Stimulated activated CD8-positive, alpha-beta memory T cell treated with anti-CD3 and anti-CD28 coated beads, Interleukin-7, amount 100 ng/mL, for 48 hours (primary cell): Measurements from ENCODE around the gene TSPAN14.
"Not testable (repeated sequence)": the region's sequence is repeated elsewhere in the genome, so short reads cannot be mapped to it uniquely, and the experiment has no call there.

Experiments
- DNase-seq, 2 donors: peaks; one replicate each; pipeline ENCODE4 v3.0.0-alpha.2; 2020; ENCODE audit warnings: low read depth in 1 of 2; ENCODE audit errors: extremely low read depth in 1 of 2

The TSPAN14 gene

DNA sequence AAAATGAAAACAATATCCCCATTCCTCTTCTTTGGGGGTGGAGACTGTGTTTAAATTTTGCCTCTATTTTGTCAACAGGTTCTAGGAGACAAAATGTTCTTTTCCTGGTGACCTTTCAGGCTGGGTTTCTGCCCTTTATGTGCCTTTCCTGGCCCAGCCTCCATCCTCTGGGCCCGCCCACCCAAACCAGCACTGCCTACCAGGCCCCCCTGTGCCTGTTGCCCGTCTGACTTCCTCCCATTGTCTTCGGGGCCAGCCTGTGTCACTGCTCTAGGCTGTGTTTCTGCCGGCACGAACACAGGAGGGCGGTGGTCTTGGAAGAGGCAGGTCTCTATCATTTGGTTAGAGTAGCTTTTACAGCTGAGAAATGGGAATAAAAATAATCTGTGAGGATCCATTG is 13.9 kb downstream of the TSPAN14 start:
- DNase-seq = peak in 1 of 2 donors; percentile 63

GRCh38 chr10:80468806-80469421 is 14.8 kb downstream of the TSPAN14 start:
- DNase-seq = no peak

DNA sequence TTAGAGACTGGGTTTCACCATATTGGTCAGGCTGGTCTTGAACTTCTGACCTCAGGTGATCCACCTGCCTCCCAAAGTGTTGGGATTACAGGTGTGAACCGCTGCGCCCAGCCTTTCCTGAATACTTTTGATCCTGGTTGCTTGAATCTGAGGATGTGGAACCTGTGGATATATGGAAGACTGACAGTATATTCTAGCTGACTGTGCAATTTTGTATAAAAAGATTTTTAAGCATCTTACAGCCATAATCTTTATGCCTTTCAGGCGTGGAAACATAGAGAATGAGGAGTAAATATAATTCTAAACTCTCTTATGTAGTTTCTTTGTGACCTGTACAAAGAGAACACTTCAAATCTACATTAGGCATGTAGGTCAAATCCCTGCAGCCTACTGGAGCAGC is 16.2 kb downstream of the TSPAN14 start:
- no peak for DNase-seq

GRCh38 chr10:80471001-80471400 is 16.9 kb downstream of the TSPAN14 start:
- no peak for DNase-seq

DNA sequence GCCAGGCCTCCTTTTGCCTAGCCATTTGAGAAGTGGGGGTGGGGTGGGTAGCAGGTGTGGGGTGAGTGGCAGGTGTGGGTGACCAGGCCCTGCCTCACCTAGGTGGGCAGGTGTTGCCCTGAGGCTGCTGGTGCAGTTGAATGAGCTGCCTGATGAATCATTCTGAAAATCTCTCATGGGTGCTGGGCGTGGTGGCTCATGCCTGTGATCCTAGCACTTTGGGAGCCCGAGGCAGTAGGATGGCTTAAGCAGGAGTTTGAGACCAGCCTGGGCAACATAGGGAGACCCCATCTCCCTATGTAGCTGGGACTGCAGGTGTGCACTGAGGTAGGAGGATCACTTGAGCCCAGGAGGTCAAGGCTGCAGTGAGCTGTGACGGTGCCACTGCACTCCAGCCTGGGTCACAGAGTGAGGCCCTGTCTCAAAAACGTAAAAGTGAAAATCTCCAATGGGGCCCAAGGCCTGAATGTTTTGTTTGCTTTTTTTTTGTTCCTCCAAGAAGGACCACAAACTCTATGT is 17.7 kb downstream of the TSPAN14 start:
- DNase-seq = peak in 1 of 2 donors; percentile 61

GRCh38 chr10:80472234-80473095 is 18.4 kb downstream of the TSPAN14 start:
- DNase-seq = no peak

DNA sequence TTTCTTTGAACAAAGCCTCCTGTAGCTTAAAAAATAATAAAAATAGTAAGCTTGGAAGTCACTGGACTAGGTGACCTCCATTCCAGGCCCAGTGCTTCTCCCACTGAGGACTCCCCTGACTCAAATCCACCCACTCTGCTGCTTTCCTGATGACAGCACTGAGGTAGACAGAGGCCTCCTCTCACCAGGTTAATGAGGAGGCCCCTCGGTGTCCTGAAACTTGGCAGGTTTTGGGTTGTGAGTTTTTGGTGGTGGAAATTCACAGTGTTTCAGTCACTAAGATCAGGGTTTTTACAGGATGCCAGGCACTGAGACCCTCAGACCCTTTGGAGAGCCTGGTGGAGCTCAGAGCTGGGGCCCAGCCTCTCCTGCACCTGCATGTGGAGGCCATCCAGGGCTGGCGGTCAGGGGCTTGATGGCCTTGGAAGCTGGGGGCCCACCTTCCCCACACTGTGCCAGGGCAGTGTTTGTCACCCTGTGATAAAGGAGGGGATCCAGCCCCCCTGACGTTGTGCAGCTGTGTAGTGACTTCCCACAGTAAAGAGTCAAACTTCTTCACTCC is 19.1 kb downstream of the TSPAN14 start:
- no peak for DNase-seq

- DNase-seq = no peak
Measured at GRCh38 chr10:80473692-80474596, 19.8 kb downstream of the TSPAN14 start.

DNA sequence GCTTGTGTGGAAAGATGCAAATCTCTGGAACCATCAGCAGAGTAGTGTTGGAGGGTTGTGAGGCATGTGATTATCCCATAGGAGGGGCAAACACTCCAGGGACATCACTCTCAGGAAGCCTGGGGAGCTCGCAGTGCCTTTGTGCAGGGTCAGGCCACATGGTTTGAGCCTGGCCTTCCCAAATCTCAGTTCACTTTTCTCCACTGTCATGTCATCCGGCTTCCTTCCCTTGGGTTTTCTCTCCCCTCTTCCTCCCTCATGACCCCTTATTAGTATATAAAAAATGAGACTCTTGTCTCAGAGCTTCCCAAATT is 20.4 kb downstream of the TSPAN14 start:
- no peak for DNase-seq

- DNase-seq = no peak
Measured at GRCh38 chr10:80474941-80475340, 20.8 kb downstream of the TSPAN14 start.

GRCh38 chr10:80475641-80476040 is 21.5 kb downstream of the TSPAN14 start:
- not testable (repeated sequence) for DNase-seq

DNA sequence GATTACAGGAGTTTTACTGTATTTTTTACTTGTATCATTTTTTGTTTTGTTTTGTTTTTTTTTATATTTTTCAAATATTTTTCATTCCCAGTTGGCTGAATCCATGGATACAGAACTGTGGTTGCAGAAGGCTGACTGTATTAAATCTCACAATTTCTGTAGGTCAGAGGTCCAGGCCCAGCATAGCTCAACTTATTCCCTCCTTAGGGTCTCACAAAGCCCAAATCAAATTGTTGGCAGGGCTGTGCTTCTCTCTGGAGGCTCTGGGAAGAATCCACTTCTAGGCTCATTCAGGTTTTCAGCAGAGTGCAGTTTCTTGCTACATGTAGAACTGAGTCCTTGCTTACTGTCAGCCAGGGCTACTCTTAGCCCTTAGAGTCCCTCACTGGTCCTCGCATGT is 22.6 kb downstream of the TSPAN14 start:
- no peak for DNase-seq

DNA sequence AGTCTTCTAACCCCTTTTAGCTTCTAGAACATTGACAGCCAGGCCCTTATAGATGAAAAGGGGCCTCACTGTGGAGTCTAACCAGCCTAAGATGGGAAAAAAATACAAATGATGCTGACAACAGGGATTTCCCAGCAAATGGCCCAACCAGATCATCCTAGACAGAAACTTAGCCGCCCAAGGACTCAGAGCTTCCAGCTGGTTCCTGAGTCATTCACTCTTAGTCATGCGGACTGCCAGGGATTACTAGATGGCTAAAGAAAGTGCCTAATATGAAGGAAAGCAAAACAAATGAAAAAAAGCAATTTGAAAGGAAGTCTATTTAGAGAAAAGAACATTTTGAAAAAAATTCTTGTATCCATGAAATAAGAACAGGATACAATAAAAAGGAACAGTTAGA is 23.7 kb downstream of the TSPAN14 start:
- no peak for DNase-seq

- DNase-seq = not testable (repeated sequence)
Measured at GRCh38 chr10:80480373-80480772, 26.3 kb downstream of the TSPAN14 start.

DNA sequence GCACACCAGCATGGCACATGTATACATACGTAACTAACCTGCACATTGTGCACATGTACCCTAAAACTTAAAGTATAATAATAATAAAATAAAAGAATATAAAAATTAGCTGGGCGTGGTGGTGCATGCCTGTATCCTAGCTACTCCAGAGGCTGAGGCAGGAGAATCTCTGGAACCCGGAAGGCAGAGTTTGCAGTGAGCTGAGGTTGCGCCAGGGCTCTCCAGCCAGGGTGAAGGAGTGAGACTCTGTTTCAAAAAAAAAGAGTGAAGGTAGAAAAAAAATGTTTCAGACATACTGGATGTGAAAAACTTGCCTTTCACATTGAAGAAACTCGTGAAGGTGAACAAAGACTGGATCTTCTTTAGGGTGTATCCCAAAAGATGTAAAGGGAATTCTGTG is 26.7 kb downstream of the TSPAN14 start:
- DNase-seq = no peak

- no peak for DNase-seq
Measured at GRCh38 chr10:80484243-80484642, 30.1 kb downstream of the TSPAN14 start.

DNA sequence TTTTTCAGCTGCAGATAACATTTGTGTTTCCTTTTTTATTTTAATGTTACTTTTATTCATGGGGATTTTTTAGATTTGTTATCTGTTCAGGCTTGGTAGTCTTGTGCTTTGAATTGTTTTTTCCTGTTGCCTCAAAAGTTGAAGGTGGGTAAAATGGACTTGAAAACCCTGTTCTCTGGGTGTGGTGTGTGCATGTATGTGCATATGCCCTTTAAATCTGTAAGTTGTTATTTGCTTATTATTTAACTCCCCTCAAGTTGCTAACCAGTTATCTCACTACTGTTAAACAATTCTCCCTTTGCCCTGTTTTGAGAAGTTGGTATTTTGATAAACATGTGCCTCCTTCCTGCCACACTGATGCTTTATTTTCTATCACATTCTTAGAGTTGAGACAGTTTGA is 30.6 kb downstream of the TSPAN14 start:
- DNase-seq = no peak

DNA sequence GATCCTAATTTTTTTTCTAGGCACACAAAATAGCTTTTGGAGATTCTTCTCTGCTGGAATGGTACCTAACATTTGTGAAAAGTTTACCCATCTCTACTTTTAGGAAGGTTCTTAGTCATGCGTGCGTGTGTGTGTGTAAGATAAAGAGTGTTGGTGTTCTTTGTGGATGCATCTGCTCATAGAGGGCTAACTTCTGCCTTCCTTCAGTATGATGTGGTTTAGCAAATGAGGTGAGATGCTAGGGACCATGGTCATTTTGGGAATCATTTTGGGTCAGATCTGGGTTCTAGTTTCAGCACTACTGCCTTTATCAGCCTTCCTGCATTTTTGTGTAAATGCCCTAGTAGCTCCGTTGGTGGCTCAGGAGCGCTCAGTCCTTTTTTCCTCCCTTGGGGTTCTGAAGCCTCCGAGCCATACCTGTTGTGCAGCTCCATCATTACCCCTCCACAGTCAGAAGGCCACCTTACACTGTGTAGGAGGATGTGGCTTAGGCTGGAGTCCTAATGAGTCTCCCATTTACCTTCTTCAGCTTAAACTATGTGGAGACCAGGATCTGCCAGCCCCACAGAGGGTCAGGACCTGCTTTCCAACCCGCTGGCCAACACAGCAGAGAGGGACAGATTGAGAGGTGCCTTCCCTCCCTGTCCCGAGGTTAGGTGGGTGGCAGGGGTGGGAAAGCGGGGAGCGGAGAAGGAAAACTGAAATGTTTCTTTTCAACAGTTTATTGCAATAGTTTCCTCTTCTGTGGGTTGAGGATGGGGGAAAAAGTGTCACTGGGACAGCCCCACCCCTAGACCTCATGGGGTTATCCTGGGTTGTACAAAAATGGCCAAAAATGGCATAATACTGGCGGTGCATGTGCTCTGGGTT is 31.2 kb downstream of the TSPAN14 start:
- no peak for DNase-seq

DNA sequence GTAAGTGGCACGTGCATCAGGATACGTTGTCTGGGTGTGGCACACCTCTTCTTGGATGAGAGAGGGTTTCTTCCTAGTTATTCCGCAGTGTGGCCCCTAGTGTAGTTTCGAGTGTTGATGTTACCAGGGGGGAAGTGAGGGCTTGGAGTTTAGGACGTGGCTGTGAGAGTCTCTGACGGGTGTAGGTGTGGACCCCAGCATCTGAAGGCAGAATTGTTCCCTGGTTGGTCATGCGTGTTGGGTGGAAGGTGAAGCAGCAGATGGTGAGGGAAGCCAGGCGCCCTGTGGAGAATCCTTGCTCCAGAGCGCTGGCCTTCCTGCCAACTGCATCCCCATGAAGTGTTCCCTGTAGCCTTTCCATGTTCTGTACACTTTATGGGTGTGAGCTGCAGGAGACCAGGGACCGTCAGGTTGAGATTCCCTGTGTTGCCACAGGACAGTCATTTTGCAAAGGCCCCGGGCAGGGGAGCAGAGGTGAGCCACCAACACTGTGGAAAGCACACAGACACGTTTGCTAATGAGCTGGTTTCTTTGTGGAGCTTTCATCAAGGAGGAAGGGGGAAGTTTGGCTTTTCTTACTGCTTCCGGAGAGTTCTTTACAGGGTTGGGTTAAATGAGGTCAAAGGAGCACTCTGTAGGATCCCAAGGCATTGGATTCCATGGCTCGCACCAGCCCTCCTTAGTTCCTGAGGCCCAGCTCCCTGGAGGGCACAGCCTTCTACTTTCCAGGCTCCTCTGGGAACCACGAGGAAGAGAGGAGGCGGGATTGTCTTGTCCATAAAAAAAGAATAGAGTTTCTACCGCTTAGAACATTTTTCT is 32.0 kb downstream of the TSPAN14 start:
- no peak for DNase-seq
